NCI-H187 treated with DMSO at 0.1 percent for 48 hours (cell line): ENCODE data around the gene SYNRG.
"Not testable (repeated sequence)": the region's sequence is repeated elsewhere in the genome, so short reads cannot be mapped to it uniquely, and the experiment has no call there.

Experiments
- DNase-seq: peaks from one replicate; lab custom pipeline; 2025; lab: John Stamatoyannopoulos, UW

Gene SYNRG, protein sequence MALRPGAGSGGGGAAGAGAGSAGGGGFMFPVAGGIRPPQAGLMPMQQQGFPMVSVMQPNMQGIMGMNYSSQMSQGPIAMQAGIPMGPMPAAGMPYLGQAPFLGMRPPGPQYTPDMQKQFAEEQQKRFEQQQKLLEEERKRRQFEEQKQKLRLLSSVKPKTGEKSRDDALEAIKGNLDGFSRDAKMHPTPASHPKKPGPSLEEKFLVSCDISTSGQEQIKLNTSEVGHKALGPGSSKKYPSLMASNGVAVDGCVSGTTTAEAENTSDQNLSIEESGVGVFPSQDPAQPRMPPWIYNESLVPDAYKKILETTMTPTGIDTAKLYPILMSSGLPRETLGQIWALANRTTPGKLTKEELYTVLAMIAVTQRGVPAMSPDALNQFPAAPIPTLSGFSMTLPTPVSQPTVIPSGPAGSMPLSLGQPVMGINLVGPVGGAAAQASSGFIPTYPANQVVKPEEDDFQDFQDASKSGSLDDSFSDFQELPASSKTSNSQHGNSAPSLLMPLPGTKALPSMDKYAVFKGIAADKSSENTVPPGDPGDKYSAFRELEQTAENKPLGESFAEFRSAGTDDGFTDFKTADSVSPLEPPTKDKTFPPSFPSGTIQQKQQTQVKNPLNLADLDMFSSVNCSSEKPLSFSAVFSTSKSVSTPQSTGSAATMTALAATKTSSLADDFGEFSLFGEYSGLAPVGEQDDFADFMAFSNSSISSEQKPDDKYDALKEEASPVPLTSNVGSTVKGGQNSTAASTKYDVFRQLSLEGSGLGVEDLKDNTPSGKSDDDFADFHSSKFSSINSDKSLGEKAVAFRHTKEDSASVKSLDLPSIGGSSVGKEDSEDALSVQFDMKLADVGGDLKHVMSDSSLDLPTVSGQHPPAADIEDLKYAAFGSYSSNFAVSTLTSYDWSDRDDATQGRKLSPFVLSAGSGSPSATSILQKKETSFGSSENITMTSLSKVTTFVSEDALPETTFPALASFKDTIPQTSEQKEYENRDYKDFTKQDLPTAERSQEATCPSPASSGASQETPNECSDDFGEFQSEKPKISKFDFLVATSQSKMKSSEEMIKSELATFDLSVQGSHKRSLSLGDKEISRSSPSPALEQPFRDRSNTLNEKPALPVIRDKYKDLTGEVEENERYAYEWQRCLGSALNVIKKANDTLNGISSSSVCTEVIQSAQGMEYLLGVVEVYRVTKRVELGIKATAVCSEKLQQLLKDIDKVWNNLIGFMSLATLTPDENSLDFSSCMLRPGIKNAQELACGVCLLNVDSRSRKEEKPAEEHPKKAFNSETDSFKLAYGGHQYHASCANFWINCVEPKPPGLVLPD (N-terminal part only)

DNA sequence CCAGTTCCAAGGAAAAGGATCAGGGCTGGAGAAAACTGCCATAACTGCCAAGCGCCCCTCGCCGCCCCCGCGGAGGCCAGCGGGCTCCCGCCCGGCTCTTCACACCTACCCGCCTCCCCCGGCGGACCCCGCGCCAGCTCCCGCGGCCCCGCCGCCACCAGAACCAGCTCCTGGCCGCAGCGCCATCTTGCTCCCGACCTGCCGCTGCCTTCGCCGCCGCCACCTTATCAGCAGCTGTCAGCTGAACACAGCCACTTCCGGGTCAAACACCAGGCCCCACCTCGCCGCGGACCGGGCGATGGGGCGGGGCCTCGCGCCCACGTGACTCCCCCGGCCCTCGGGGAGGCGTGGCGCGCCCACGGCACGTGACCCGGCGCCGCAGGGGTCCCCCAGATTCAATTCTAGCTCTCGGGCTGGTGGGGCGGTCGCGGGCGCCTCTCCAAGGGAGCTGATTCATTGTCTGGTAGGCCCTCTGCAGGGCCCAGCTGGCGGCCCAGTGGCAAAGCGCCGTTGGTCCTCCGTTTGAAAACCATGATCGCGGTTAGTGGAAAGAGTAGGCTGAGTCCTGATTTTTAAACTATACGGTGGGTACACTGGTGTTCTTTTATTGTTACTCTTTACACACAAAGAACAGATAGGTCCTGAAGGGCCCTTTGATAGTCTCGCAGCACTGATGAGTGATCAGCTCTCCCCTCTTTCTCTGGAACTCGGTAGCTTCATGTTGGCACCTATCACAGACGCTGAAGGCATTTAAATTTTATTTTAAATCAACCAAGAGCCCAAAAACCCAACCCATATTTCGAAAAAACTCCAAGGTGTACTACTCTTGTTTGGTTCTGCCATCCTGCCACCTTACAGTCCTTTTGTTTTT lies at the start of gene SYNRG:
Gene SYNRG (minus strand): TSS at position 249 of the 871 bp plus-strand sequence. CDS start 63 bp downstream, at position 186.
- peak; percentile 74 for DNase-seq

DNA sequence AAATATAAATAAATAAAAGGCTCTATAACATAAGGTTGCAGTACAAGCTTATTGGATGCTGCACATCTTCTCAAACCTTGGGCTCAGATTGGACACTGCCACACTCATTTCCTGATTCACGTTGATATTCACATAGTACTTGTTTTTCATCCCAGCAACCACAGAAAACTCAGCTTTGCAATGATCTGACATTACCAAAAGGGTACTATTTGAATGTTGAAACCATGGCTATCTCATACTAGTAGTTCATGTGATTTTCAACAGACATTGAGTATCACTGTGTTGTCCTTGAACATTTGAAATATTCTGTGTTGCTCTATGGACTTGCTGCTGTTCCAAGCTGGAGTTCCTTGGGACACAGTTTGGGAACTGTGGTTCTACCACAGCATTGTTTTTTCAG lies 48.0 kb upstream of the SYNRG start:
- DNase-seq = no peak

DNA sequence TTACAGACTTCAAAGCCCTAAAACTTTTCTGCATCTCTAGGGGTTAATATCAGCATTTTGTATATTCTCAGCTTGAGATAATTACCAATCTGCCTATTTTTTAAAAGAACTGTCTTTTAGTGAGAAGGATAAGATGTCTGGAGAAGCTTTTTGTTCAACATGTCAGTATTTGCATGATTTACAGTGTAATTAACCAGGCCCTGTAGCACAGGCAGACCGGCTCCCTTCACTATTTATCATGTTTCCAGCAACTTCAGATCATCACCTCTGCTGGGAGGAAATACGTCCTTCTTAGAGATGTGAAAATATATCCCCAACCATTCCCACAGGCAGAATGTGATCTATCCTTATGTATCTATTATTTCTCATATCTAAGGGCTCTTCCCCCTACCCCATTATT lies 42.6 kb upstream of the SYNRG start:
- no peak for DNase-seq

DNA sequence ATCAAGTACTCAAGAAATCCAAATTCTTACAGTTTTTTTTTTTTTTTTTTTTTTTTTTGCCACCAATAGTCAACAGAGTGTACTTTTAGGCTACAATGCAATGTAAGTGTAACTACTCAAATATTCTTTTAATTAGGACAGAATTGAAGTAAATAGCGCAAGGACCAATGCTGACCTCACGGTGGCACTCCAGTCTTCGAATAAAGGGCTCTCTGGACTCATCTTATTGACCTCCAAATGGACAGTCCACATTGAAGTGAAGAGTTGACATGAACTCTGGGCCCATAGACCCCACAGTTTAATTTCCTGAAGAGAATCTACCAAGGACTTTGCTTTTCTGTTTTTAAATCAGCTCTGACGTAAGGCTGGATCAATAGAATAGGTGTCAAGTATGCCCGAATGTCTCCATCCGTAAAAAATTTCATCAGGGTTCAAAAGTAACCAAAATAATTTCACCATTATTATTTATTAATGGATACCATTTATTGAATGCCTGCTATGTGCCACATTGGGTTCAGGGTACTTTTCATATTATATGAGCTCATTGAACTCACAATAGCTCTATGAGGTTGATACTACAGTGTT lies 41.3 kb upstream of the SYNRG start:
- no peak for DNase-seq

DNA sequence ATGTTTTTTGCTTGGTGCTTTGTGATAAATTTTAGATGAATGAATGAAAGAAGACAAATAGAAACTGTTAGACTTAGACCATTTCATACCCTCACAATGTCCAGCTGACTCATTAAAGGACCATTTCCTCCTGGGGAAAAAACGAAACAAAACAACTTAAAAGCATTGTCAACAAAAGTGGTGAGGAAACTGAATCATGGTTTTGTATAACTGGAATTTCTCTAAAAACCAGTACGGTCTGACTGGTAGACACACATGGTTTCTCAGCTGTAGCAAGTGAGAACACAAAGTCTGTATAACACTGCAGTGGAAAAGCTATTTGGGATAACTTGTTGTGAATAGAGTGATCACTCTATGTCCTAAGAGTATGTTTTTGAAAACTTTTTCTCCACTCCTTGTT lies 39.3 kb upstream of the SYNRG start:
- no peak for DNase-seq

DNA sequence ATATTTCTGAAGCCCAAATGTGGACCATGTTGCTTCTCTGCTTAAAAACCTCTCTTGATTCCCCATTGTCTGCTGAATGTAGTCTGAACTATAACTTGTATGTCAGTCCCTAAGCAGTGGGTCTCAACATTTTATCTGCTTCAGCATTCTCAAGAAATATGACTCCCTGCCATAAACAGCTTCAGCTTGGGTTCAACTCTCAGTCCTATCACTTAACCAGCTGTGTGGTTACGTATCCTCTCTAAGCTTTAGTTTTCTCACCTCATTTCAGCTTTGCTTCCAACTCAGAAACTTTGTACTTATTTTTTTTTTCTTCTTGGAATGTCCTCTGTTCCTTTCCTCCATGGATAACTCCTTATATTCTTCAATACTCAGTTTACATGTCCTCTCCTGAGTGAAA lies 38.6 kb upstream of the SYNRG start:
- no peak for DNase-seq

DNA sequence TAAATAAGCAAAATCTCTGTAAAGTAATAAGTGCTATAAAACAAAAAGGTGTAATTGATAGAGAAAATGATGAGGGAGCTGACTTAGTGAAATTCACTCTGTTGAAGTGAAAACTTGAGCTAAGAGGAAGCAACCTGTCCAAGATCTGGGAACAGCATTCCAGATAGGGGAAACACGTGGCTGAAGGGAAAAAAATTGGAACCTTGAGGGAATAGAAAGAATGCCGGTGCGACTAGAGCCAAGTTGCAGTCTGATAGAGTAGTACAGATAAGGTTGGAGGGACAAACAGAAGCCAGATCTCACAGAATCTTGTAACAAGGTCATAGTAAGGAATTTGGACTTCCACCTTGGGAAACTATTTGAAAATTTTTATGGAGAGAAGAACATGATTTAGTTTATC lies 34.7 kb upstream of the SYNRG start:
- DNase-seq = no peak

DNA sequence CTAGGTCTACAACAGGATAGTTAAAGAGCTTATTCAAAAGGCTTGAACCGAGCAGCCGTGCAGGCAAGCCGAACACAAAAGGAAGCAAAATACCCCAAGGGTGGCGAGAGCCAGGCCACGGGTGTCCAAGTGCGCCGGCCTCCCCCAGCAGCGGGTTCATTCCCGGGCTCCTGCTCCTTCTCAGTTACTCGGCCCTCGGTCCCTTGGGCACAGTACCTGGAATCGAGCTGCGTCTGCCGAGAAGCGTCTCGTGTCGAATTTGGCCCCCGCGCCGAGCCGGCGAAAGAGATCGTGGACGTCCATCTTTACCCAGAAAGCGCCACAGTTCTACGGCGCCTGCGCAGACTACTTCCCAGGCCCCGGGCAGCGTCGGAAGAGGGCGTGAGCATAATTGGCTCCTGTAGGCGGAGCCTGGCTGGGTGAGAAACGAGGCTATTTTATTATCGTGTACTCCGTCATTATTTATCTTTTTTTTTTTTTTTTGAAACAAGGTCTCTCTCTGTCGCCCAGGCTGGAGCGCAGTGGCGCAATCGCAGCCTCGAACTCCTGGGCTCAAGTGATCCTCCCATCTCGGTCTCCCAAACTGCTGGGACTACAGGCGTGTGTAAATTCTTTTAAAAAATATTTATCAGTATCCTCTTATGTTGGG lies 34.0 kb upstream of the SYNRG start, which contains the start of gene DDX52:
Gene DDX52 (minus strand): TSS at position 329 of the 649 bp plus-strand sequence. CDS start 26 bp downstream, at position 303.
- peak; percentile 74 for DNase-seq

DNA sequence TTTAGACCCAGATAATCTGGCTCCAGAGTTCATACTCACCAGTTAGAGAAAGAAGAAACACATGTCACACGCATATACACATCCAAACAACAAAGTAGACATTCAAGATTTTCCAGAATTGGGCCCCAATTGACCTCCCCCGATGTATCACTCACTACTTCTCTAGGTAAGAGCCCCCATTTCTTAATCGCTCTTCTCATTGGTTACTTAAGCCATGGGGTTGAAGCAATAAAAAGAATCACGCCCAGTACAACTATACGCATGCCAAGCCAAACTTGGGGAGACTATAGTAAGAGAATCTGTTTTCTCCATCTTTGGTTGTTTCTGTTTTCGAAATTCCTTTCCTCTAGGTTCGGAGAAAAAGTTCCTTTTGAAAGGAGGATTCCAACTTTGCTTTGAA lies 33.5 kb upstream of the SYNRG start:
- no peak for DNase-seq

DNA sequence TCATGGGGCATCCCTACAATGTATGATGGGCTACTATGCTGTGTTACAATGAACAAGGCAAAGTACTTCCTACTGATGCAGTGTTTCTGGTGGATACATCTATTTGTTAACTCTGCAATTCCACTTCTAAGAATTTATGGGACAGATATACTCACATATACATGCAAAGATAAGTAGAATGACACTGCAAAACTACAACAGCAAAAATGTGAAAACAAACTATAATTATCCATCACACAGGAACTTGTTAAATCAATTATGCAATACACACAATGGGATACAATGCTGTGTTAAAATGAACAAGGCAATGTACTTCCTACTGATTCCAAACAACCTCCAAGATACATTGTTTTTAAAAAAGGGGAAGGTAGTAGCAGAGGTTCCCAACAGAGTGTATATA lies 30.8 kb upstream of the SYNRG start:
- DNase-seq = no peak

DNA sequence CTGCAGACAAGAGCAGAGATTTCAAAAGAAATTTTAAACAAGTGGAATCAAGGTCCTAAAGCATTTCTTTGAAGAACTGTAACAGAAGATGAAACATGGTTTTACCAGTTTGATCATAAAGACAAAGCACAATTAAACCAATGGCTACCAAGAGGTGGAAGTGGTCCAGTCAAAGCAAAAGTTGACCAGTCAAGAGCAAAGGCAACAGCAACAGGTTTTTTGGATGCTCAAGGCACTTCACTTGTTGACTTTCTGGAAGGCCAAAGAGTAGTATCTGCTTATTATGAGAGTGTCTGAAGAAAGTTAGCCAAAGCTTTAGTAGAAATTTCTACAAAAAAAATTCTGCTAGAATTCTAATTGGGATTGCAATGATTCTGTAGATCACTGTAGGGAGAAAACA lies 28.7 kb upstream of the SYNRG start:
- no peak for DNase-seq

DNA sequence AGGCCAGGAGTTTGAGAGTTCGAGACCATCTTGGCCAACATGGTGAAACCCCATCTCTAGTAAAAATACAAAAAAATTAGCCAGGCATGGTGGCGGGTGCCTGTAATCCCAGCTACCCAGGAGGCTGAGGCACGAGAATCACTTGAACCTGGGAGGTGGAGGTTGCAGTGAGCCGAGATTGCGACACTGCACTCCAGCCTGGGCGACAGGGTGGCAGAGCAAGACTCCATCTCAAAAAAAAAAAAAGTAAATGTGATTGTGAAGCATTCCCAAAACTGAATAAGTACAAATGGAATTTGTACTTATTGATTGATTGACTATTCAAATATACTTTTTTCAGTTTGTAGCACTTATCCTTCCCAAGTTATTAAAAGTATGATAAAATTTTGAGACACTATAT lies 7.2 kb upstream of the SYNRG start:
- not testable (repeated sequence) for DNase-seq

DNA sequence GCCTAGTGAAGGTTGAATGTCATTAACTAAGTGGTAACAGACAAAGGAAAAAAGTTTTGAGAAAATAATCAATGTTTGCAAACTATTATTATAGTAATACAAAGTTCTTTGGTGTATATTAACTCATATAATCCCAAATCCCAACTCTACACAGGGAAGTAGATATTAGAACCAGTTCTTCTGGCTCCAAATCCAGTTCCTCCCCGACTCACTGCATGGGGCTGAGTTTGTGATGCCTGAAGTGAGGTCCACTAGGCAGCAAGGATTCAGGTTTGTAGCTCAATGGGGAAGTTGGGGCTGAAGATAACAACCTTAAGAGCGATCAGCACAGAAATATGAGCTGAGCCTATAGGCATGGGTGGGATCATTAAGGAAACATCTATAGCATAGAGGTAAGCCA lies 5.6 kb upstream of the SYNRG start:
- DNase-seq = no peak

DNA sequence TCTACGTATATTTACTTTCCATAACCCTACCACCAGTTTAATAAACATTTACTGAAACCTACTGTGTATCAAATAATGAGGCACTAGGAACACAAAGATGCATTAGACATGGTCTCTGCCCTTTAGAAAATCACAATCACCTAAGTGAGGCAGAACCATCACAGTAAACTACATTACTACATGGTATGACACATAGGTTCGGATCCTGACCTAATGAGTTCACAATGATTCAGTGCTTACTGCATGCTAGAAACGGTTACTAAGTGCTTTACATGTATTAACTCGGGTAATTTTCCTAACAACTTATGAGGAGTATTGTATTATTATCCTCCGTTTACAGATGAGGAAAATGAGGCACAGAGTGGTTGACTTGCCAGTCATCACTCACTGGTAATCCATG lies 5.2 kb upstream of the SYNRG start:
- DNase-seq = no peak

DNA sequence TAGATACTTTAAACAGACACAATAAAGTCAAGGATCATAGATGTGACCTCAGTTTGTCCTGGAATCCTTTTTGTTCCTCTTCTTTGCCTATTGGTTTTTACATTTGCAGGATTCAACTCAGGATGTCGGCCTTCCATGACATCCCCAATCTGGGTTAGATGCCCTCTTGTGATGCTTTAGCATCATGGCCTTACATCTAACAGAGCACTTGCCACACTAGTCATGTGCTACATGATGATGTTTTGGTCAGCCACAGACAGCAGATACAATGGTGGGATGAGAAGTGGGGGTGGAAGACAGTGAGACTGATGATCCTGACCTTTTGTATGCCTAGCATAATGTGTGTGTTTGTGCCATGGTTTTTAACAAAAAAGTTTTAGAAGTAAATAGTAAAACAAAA lies 1.8 kb upstream of the SYNRG start:
- no peak for DNase-seq

DNA sequence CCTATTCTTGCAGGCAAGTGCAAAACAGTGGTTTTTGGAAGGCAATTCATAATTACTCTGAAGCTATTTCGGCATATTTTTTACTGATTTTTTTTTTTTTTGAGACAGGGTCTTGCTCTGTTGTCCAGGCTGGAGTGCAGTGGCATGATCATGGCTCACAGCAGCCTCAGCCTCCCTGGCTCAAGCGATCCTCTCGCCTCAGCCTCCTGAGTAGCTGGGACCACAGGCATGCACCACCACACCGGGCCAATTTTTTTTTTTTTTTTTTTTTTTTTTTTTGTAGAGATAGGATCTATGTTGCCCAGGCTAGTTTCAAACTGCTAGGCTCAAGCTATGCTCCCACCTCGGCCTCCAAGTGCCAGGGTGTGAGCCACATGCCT lies 813 bp upstream of the SYNRG start:
- not testable (repeated sequence) for DNase-seq

DNA sequence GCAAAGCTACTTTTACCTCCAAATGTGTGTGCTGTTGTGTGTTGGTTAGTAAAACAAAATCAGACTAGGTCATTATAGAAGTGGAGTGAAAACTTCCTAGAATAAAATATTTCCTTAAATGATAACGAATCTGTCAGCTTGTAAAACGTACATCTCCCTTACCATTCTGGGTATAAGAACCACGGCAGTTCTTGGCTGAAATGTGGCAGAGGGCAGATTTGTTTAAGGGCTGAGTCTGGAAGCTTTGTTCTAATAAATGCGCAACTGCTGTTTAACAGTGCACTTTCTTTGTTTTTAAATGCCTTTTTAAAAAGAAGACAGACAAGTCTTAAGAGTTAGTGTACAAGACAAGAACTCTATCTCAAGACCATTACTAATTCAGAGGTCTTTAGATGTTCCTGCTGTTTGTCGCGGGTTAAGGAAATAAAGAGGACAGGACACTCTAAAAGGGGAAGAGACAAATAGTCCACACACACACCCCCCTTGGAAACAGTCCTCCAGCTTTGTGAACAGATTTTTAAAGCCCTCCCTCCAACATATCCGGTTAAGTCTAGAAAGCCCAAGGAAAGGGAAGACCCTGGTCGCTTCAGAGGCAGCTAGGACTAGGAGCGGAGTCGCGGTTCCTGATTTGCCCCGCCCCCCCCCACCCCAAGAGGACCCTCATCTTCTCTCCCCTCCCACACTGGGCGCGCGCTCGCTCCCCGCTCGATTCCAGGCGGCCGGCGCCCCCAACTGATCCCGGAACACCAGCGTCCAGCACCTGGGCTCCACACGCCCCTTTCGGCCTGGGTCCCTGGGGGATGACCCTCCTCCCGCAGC lies 658 bp downstream of the SYNRG start:
- DNase-seq = no peak

DNA sequence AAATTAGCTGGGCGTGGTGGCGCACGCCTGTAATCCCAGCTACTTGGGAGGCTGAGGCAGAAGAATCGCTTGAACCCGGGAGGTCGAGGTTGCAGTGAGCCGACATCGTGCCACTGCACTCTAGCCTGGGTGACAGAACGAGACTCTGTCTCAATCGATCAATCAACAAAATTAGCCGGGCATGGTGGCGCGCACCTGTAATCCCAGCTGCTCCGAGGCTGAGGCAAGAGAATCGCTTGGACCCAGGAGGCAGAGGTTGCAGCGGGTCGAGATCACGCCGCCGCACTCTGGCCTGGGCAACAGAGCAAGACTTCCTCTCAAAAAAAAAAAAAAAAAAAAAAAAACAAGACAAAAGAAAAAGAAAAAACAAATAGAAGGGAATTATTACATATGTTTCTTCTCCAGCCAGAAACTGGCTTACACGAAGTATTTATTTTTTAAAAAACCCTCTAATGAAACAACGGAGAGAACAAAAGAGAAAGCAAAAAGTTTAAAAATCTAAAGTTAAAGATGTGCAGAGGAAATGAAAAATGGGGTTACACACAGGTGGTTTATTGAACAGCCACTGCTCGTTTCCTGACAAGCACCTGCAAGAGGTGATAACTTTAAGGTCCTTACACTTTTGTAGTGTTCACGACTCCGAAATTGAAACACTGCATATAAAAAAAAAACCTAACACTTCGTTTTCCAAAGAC lies 1.4 kb downstream of the SYNRG start:
- no peak for DNase-seq
